DND-41 (cell line): ENCODE measurements around the gene DAD1.

ENCODE experiments used
- ATAC-seq: fragments of 200-7000 bp; cut with Tn5 transposase; 3 replicates; pipeline ENCODE4 v1.9.1; 2021; ENCODE audit warnings: low read depth; ENCODE audit not compliant: insufficient read depth
- DNase-seq: peaks from one replicate; pipeline ENCODE4 v3.0.0-alpha.2; 2020
- H2AFZ ChIP-seq: 2 replicates; pipeline ENCODE4 v1.6.0; 2012; ENCODE audit warnings: low read depth, low read length
- H3K27ac ChIP-seq: 2 replicates; pipeline ENCODE4 v1.5.1; 2012; ENCODE audit warnings: low read length, inconsistent platforms
- H3K27me3 ChIP-seq: fragments of 200-600 bp; sonication (generic); 2 replicates; pipeline ENCODE4 v1.6.0; 2012; ENCODE audit warnings: low read length, mild to moderate bottlenecking, inconsistent platforms; ENCODE audit not compliant: insufficient read depth, poor library complexity
- H3K36me3 ChIP-seq: 2 replicates; pipeline ENCODE4 v1.5.1; 2012; ENCODE audit warnings: low read length, inconsistent platforms; ENCODE audit not compliant: insufficient read depth
- H3K4me1 ChIP-seq: 2 replicates; pipeline ENCODE4 v1.5.1; 2012; ENCODE audit warnings: mild to moderate bottlenecking, low read length; ENCODE audit not compliant: insufficient read depth
- H3K4me2 ChIP-seq: 2 replicates; pipeline ENCODE4 v1.6.0; 2012; ENCODE audit warnings: mild to moderate bottlenecking, moderate library complexity, low read length, inconsistent platforms; ENCODE audit not compliant: insufficient read depth
- H3K4me3 ChIP-seq, 2 experiments: fragments of 200-600 bp in 1 of 2; shearing (Covaris generic) in 1 of 2; 2 replicates each; pipeline ENCODE4 v1.5.1; 2012 to 2016; ENCODE audit warnings: inconsistent platforms in 2 of 2, low read length in 2 of 2, mild to moderate bottlenecking in 2 of 2, low read depth in 1 of 2, moderate library complexity in 1 of 2
- H3K79me2 ChIP-seq: 2 replicates; pipeline ENCODE4 v1.6.0; 2012; ENCODE audit warnings: low read length, inconsistent platforms; ENCODE audit not compliant: insufficient read depth
- H3K9ac ChIP-seq: 2 replicates; pipeline ENCODE4 v1.6.0; 2012; ENCODE audit warnings: low read depth, mild to moderate bottlenecking, inconsistent platforms, low read length, moderate library complexity
- H3K9me3 ChIP-seq: 2 replicates; pipeline ENCODE4 v1.5.1; 2012; ENCODE audit warnings: low read length, moderate library complexity, mild to moderate bottlenecking, inconsistent platforms; ENCODE audit not compliant: insufficient read depth, severe bottlenecking
- H4K20me1 ChIP-seq: 2 replicates; pipeline ENCODE4 v1.6.0; 2012; ENCODE audit warnings: low read length; ENCODE audit not compliant: insufficient read depth
- CTCF ChIP-seq: IDR thresholded peaks from 2 replicates; pipeline ENCODE4 v1.5.1; 2012; ENCODE audit warnings: borderline replicate concordance, low read length, moderate library complexity, mild to moderate bottlenecking; ENCODE audit not compliant: poor library complexity, severe bottlenecking; ENCODE audit errors: extremely low read depth
- EZH2 ChIP-seq: IDR thresholded peaks from 3 replicates; pipeline ENCODE4 v1.6.1; 2012; ENCODE audit warnings: borderline replicate concordance, low read depth, mild to moderate bottlenecking, moderate library complexity, low read length, inconsistent platforms; ENCODE audit not compliant: severe bottlenecking

DAD1 gene

GRCh38 chr14:22524115-22524783 is 64.8 kb downstream of the DAD1 start:
- Histone ChIP-seq H3K4me1 (no peaks in the 10 kb centered on the region), H2AFZ (no peak overlapping the region), H3K4me3 (no peak overlapping the region), H3K9ac (no peak overlapping the region), H3K36me3 (no peaks in the 10 kb centered on the region), H3K4me2 (no peak overlapping the region), H3K9me3 (no peaks in the 10 kb centered on the region), H4K20me1 (no peaks in the 10 kb centered on the region), H3K27ac (no peak overlapping the region), H3K27me3 (peaks cover 51% of the 10 kb centered on the region), H3K79me2 (no peaks in the 10 kb centered on the region)
- ATAC-seq (no peak), DNase-seq (no peak)
- TF ChIP-seq EZH2 (no peak), CTCF (no peak)

GRCh38 chr14:22523283-22523682 is 65.7 kb downstream of the DAD1 start:
- Histone ChIP-seq H2AFZ (no peak overlapping the region), H3K4me1 (no peaks in the 10 kb centered on the region), H3K36me3 (no peaks in the 10 kb centered on the region), H3K27ac (no peak overlapping the region), H3K4me2 (no peak overlapping the region), H3K79me2 (no peaks in the 10 kb centered on the region), H3K9ac (no peak overlapping the region), H3K27me3 (peaks cover 55% of the 10 kb centered on the region), H3K9me3 (no peaks in the 10 kb centered on the region), H3K4me3 (no peak overlapping the region), H4K20me1 (no peaks in the 10 kb centered on the region)
- no peak for TF ChIP-seq CTCF
- no peak for TF ChIP-seq EZH2
- ATAC-seq = no peak
- DNase-seq = no peak

- Histone ChIP-seq H2AFZ (no peak overlapping the region), H3K79me2 (no peaks in the 10 kb centered on the region), H3K4me1 (no peaks in the 10 kb centered on the region), H3K4me2 (no peak overlapping the region), H3K27me3 (peaks cover 63% of the 10 kb centered on the region), H3K9ac (no peak overlapping the region), H3K36me3 (no peaks in the 10 kb centered on the region), H3K27ac (no peak overlapping the region), H3K9me3 (no peaks in the 10 kb centered on the region), H3K4me3 (no peak overlapping the region), H4K20me1 (no peaks in the 10 kb centered on the region)
- TF ChIP-seq CTCF (no peak), EZH2 (no peak)
- ATAC-seq (no peak), DNase-seq (no peak)
Observed at GRCh38 chr14:22522466-22522957, 66.5 kb downstream of the DAD1 start.
